SJCRH30 (cell line): ENCODE measurements around the gene NOL4L. TPM values are rescaled to one million over a fixed set of nuclear protein-coding genes. Genes with fewer than 3 reads are reported as not detected.
A peak's percentile ranks its signal among the peaks of the same experiment; 100 is the strongest.
"Not testable (repeated sequence)": the region's sequence is repeated elsewhere in the genome, so short reads cannot be mapped to it uniquely, and the experiment has no call there.

Experiments
- DNase-seq, 2 experiments: peaks; one replicate each; pipeline ENCODE4 v3.0.0-alpha.2; 2015 to 2020
- H3K27ac ChIP-seq: fragments of 250-450 bp; sonication (Bioruptor Pico); 2 replicates; pipeline ENCODE4 v1.5.1; 2020; ENCODE audit warnings: mild to moderate bottlenecking, moderate library complexity
- H3K27me3 ChIP-seq: fragments of 250-450 bp; sonication (Bioruptor Pico); 2 replicates; pipeline ENCODE4 v1.5.1; 2020; ENCODE audit warnings: mild to moderate bottlenecking, moderate library complexity
- H3K36me3 ChIP-seq: fragments of 250-450 bp; sonication (Bioruptor Pico); 2 replicates; pipeline ENCODE4 v1.5.1; 2020; ENCODE audit warnings: mild to moderate bottlenecking, moderate library complexity
- H3K4me1 ChIP-seq: fragments of 250-450 bp; sonication (Bioruptor Pico); 2 replicates; pipeline ENCODE4 v1.5.1; 2020; ENCODE audit warnings: mild to moderate bottlenecking, moderate library complexity
- H3K4me3 ChIP-seq: fragments of 250-450 bp; sonication (Bioruptor Pico); 2 replicates; pipeline ENCODE4 v1.5.1; 2020; ENCODE audit warnings: mild to moderate bottlenecking, moderate library complexity
- H3K9me3 ChIP-seq: fragments of 250-450 bp; sonication (Bioruptor Pico); replicated peaks from 2 replicates; pipeline ENCODE4 v1.5.1; 2020; ENCODE audit warnings: mild to moderate bottlenecking, moderate library complexity
- total RNA-seq: library from RNA; depleted of rRNA; stranded (reverse); fragments of >200 nt; shearing (Covaris generic); gene quantifications from 2 replicates; pipeline ENCODE4 v1.2.3, GENCODE V29; 2014

NOL4L gene
- total RNA-seq, 1 experiment from 2014 or later = 2.4 TPM

- H3K27me3 ChIP-seq = peaks cover 36% of the 10 kb centered on the region
- no peaks in the 10 kb centered on the region for H3K9me3 ChIP-seq
- H3K4me1 ChIP-seq = peaks cover 21% of the 10 kb centered on the region
- DNase-seq = no peak
- H3K4me3 ChIP-seq = no peak overlapping the region
- no peak overlapping the region for H3K27ac ChIP-seq
- no peaks in the 10 kb centered on the region for H3K36me3 ChIP-seq
Measured at GRCh38 chr20:32507998-32508774, 76.9 kb downstream of the NOL4L start.

DNA sequence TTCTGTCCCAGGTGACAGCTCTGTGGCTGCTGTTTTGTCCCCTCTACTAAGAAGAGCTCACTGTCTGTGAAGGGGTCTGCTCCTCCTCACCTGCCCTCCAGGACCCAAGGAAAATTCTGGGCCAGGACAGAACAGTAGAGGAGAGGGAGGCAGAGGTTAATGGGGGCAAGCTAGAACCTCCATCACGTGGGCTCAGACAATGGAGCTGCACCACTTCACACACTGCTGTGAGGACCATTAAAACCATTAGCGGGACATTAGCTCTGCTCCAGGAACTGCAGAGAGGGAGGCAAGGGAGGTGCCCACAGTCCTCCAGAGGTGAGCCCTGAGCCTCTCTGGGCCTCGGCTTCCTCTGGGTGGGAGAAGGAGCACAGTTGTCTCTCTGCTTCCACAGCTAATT lies 78.4 kb downstream of the NOL4L start:
- Histone ChIP-seq H3K4me3 (no peak overlapping the region), H3K9me3 (no peaks in the 10 kb centered on the region), H3K27ac (no peak overlapping the region), H3K36me3 (no peaks in the 10 kb centered on the region), H3K27me3 (peaks cover 28% of the 10 kb centered on the region), H3K4me1 (peaks cover 21% of the 10 kb centered on the region)
- no peak for DNase-seq

DNA sequence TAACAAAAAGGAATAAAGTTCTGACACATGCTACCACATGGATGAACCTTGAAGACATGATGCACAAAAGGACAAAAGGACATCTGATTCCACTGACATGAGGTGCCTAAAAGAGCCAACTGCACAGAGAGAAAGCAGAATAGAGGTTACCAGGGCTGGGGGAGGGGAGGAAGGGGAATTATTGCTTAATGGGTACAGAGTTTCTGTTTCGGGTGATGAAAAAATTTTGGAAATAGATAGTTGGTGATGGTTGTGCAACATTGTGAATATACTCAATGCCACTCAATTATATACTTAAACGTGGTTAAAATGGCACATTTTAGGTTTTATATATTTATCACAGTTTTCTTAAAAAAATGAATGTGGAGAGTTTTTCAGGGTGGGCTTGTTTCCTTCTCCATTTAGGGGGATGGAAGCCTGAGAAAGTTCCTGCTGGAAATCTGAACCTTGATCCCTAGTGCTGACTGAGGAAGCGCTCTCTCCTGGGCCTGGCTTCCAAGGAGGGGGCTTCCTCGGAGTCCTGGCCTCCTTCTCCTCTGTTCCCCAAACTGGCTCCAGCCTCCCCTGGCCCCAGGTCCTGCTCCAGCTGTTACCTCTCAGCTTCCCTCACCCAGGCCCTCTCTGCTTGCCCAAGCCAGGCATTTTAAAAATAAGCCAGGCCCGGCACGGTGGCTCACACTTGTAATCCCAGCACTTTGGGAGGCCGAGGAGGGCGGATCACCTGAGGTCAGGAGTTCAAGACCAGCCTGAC lies 79.2 kb downstream of the NOL4L start:
- H3K27me3 ChIP-seq = peaks cover 21% of the 10 kb centered on the region
- no peak overlapping the region for H3K4me3 ChIP-seq
- no peaks in the 10 kb centered on the region for H3K36me3 ChIP-seq
- no peak for DNase-seq
- peaks cover 18% of the 10 kb centered on the region for H3K4me1 ChIP-seq
- no peak overlapping the region for H3K27ac ChIP-seq
- H3K9me3 ChIP-seq = no peaks in the 10 kb centered on the region

- no peak for DNase-seq
- Histone ChIP-seq H3K4me3 (no peak overlapping the region), H3K4me1 (peaks cover 3% of the 10 kb centered on the region; the same call in 1 of the 2 replicates), H3K9me3 (no peaks in the 10 kb centered on the region), H3K36me3 (no peaks in the 10 kb centered on the region), H3K27me3 (peaks cover 13% of the 10 kb centered on the region; the same call in 1 of the 2 replicates), H3K27ac (no peak overlapping the region)
Measured at GRCh38 chr20:32501709-32502108, 83.4 kb downstream of the NOL4L start.

DNA sequence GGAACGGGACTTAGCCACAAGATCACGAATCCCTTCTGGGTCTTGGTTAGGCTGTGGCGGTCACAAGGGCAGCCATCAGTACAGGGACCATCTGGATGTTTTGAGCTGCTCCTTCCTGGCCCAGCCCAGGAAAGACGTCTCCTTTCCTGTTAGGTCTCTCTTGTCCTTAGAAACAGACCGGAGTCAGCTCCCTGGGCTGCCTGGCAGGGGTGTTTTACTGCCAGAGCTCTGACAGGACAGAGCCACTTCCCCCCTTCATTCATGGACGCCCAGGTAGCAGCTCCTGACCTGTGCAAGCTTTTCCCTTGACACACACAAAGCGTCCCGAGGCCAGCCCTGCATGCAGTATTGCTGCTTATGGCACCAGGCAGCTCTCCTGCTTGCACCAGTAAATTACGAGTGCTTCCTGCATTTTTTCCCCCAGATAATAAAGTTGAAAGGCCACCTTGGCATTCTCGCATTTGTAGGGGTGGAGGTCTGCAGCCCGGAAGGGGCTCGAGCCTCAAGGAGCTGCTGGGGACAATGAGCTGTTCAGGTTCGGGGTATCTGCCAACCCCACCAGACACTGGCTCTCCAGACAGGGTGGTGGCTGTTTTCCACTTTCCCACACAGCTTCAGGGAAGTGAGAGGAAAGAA lies 87.4 kb downstream of the NOL4L start:
- Histone ChIP-seq H3K27me3 (0 out of 2 replicates have a peak, but pooled peaks cover 18% of the 10 kb centered on the region), H3K27ac (no peak overlapping the region), H3K4me1 (peaks cover 8% of the 10 kb centered on the region), H3K9me3 (no peaks in the 10 kb centered on the region), H3K36me3 (no peaks in the 10 kb centered on the region), H3K4me3 (no peak overlapping the region)
- DNase-seq = no peak

DNA sequence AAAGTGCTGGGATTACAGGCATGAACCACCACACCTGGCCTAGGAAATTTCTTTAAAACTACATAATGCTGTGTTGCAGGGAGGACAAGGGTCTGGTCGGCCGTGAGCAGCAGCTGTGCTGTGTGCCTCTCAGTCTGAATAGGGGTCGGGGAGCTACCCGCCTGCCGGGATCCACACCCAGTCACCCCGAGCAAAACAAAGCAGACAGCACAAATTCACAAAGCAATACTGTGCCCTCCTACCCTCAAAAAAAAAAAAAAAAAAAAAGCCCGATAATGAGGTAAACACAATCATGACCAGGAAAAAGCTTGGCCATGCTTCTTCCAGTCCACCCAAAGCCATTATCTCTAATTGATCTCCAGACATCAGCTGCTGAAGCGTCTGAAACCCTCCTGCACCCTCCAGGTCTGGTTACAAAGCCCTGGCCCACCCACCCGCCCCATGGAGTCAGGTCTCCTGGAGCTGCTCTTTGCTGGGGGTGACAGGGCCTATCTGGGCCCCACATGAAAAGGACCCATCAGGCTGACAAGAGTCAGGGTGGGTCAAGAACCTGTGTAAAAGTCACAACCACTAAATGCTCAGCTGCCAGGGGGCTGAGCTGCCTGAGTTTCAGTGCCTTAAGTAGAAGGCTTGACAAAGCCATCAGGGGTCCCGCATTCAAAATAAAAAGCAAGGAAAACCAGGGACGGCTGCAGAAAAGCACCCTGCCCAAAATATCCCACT lies 88.2 kb downstream of the NOL4L start:
- Histone ChIP-seq H3K9me3 (no peaks in the 10 kb centered on the region), H3K27me3 (0 out of 2 replicates have a peak, but pooled peaks cover 18% of the 10 kb centered on the region), H3K4me3 (no peak overlapping the region), H3K27ac (no peak overlapping the region), H3K4me1 (peaks cover 8% of the 10 kb centered on the region), H3K36me3 (no peaks in the 10 kb centered on the region)
- peak in 1 of 2 experiments; percentile 39 for DNase-seq

GRCh38 chr20:32495949-32496348 lies 89.2 kb downstream of the NOL4L start:
- no peak for DNase-seq
- H3K4me3 ChIP-seq = no peak overlapping the region

DNA sequence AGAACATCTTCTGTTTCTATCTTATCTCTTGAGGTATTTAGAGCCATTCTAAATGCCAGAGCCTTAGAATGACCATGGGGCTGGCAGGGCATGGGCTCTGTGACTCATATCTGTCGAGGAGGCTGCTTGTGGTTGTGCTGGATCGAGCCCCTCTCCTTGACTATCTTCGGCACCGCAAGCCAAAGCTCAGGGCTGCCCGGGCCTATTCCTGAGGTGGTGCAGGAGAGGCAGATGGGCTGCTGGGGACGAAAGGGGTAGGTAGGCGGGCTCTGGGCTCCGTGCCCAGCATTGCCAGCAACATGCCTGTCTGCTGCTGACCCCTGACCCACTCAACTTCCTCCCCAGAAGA lies 89.9 kb downstream of the NOL4L start:
- Histone ChIP-seq H3K9me3 (no peaks in the 10 kb centered on the region), H3K36me3 (no peaks in the 10 kb centered on the region), H3K27me3 (0 out of 2 replicates have a peak, but pooled peaks cover 14% of the 10 kb centered on the region), H3K27ac (no peak overlapping the region), H3K4me1 (peaks cover 8% of the 10 kb centered on the region), H3K4me3 (no peak overlapping the region)
- no peak for DNase-seq

More at GRCh38 chr20:32495949-32496348, 89.2 kb downstream of the NOL4L start:
- no peaks in the 10 kb centered on the region for H3K36me3 ChIP-seq
- H3K27me3 ChIP-seq = 0 out of 2 replicates have a peak, but pooled peaks cover 18% of the 10 kb centered on the region
- H3K4me1 ChIP-seq = peaks cover 8% of the 10 kb centered on the region
- H3K9me3 ChIP-seq = no peaks in the 10 kb centered on the region
- no peak overlapping the region for H3K27ac ChIP-seq

GRCh38 chr20:32494483-32495216 lies 90.5 kb downstream of the NOL4L start:
- Histone ChIP-seq H3K9me3 (no peaks in the 10 kb centered on the region), H3K4me1 (peaks cover 8% of the 10 kb centered on the region), H3K36me3 (no peaks in the 10 kb centered on the region), H3K27me3 (0 out of 2 replicates have a peak, but pooled peaks cover 14% of the 10 kb centered on the region), H3K4me3 (no peak overlapping the region), H3K27ac (no peak overlapping the region)
- DNase-seq = no peak

DNA sequence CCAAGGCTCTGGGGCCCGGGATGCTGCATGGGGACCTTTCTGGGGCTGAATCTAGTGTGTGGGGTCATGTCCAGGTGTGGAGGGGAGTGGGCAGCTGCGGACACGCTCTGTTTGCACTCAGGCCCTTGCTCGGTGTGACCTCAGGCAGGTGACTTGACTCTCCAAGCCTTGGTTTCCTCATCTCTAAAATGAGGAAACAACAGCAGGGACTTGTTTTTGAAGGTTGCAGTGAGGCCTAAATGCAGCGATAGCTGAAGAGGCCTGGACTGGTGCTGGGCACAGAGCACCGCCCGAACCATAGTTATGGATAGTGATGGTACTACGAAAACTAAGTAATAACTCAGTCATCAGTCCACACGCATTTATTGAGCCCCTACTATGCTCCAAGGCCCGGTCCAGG lies 91.8 kb downstream of the NOL4L start:
- 0 out of 2 replicates have a peak, but pooled peaks cover 14% of the 10 kb centered on the region for H3K27me3 ChIP-seq
- DNase-seq = no peak
- H3K36me3 ChIP-seq = no peaks in the 10 kb centered on the region
- no peak overlapping the region for H3K4me3 ChIP-seq
- H3K27ac ChIP-seq = no peak overlapping the region
- H3K4me1 ChIP-seq = peaks cover 8% of the 10 kb centered on the region
- H3K9me3 ChIP-seq = no peaks in the 10 kb centered on the region

GRCh38 chr20:32491764-32492151 lies 93.4 kb downstream of the NOL4L start:
- H3K27ac ChIP-seq, DNase-seq: not testable (repeated sequence)

DNA sequence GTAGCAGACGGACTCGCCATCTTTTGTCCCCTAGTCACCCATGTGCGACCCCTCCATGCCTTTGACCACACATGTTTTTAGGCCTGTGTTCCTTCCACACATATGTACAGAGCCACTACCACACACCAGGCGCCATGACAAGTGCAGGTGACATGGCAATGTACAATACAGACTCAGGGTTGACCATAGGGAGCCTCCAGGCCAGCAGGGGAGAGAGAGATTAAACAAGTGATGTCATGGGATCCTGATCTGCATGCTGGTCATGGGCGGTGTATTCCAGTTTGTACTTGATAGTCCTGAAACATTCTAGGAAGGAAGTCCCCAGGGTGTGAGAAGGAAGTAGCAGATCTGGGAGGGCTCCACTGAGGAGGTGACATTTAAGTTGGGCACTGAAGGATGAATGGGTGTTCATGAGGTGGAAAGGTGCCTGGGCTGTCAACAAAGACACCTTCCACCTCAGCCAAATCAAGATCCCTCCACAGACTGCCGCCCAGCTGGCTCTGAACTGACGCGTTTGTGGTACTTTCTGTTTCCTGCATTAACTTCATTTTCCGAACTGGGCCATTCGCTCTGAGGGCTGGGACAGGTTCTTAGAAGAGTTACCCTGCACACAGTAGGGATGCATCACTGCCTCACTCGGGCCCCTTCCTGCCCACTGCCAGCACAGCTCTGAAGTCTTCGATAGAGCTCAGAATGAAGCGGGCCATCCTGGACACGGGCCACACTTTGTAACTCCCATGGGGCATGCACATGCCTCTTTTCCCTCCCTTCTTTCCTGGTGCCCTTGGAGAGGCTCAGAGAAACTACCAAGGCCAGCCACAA lies 94.0 kb downstream of the NOL4L start:
- DNase-seq = no peak
- 0 out of 2 replicates have a peak, but pooled peaks cover 10% of the 10 kb centered on the region for H3K27me3 ChIP-seq

More at GRCh38 chr20:32491764-32492151, 93.4 kb downstream of the NOL4L start:
- not testable (repeated sequence) for H3K9me3 ChIP-seq, H3K4me3 ChIP-seq, H3K36me3 ChIP-seq, H3K4me1 ChIP-seq, H3K27me3 ChIP-seq

More for the DNA sequence above, 94.0 kb downstream of the NOL4L start:
- no peaks in the 10 kb centered on the region for H3K36me3 ChIP-seq
- 0 out of 2 replicates have a peak, but pooled peaks cover under 1% of the 10 kb centered on the region for H3K4me1 ChIP-seq
- H3K9me3 ChIP-seq = no peaks in the 10 kb centered on the region
- H3K27ac ChIP-seq = no peak overlapping the region
- no peak overlapping the region for H3K4me3 ChIP-seq
